Immature natural killer cell (primary cell): ENCODE data around the gene SIX3. TPM values are rescaled to one million over a fixed set of nuclear protein-coding genes. Genes with fewer than 3 reads are reported as not detected.

Experiments
- DNase-seq, 3 donors: peaks; one replicate each; pipeline ENCODE4 v3.0.0; 2022; ENCODE audit warnings: mixed read lengths in 1 of 3
- H3K27ac Mint-ChIP-seq, 6 donors: one replicate each; pipeline ENCODE4 v1.8.0; 2020; ENCODE audit warnings: mixed read lengths in 6 of 6, mild to moderate bottlenecking in 5 of 6, inconsistent platforms in 4 of 6, moderate library complexity in 3 of 6
- H3K27me3 Mint-ChIP-seq, 3 donors: one replicate each; pipeline ENCODE4 v1.8.0; 2020 to 2021; ENCODE audit warnings: low read depth in 3 of 3, mild to moderate bottlenecking in 3 of 3, mixed read lengths in 3 of 3, moderate library complexity in 3 of 3, inconsistent platforms in 1 of 3
- H3K36me3 Mint-ChIP-seq, 3 donors: one replicate each; pipeline ENCODE4 v1.8.0; 2020; ENCODE audit warnings: mixed read lengths in 3 of 3, inconsistent platforms in 2 of 3, mild to moderate bottlenecking in 2 of 3
- H3K4me1 Mint-ChIP-seq, 2 donors: one replicate each; pipeline ENCODE4 v1.8.0; 2020; ENCODE audit warnings: inconsistent platforms in 2 of 2, mild to moderate bottlenecking in 2 of 2, mixed read lengths in 2 of 2, moderate library complexity in 1 of 2
- H3K4me3 Mint-ChIP-seq, 5 donors: one replicate each; pipeline ENCODE4 v1.8.0; 2020; ENCODE audit warnings: mild to moderate bottlenecking in 5 of 5, mixed read lengths in 5 of 5, inconsistent platforms in 3 of 5, moderate library complexity in 3 of 5
- H3K9me3 Mint-ChIP-seq, 6 donors: one replicate each; pipeline ENCODE4 v1.8.0; 2020; ENCODE audit warnings: mild to moderate bottlenecking in 6 of 6, mixed read lengths in 6 of 6, inconsistent platforms in 4 of 6, moderate library complexity in 3 of 6
- polyA plus RNA-seq, 3 donors: library from polyadenylated mRNA; unstranded; fragments of 300-500 nt; fragmentation: Illumina TruSeq; gene quantifications; one replicate each; pipeline ENCODE4 v1.2.3, GENCODE V29; 2021

The SIX3 gene
- polyA plus RNA-seq, 3 donors from 2014 or later: not detected

GRCh38 chr2:44962176-44962695, 20.7 kb downstream of the SIX3 start:
- H3K4me3 Mint-ChIP-seq: no peak overlapping the region
- H3K36me3 Mint-ChIP-seq: no peaks in the 10 kb centered on the region
- no peaks in the 10 kb centered on the region for H3K4me1 Mint-ChIP-seq
- DNase-seq: no peak
- peaks cover 2 to 14% (median 10%) of the 10 kb centered on the region in 3 donors for H3K27me3 Mint-ChIP-seq
- no peaks in the 10 kb centered on the region for H3K9me3 Mint-ChIP-seq
- no peak overlapping the region for H3K27ac Mint-ChIP-seq

- Mint-ChIP-seq H3K4me3 (no peak overlapping the region), H3K27me3 (peaks cover 2 to 14% (median 14%) of the 10 kb centered on the region in 3 donors), H3K36me3 (no peaks in the 10 kb centered on the region), H3K9me3 (no peaks in the 10 kb centered on the region), H3K27ac (no peak overlapping the region), H3K4me1 (no peaks in the 10 kb centered on the region)
- no peak for DNase-seq
Measured at GRCh38 chr2:44964752-44965236, 23.3 kb downstream of the SIX3 start.

GRCh38 chr2:44965684-44966083, 24.2 kb downstream of the SIX3 start:
- peaks cover 2 to 15% (median 14%) of the 10 kb centered on the region in 3 donors for H3K27me3 Mint-ChIP-seq
- H3K4me1 Mint-ChIP-seq: no peaks in the 10 kb centered on the region

GRCh38 chr2:44967056-44967455, 25.6 kb downstream of the SIX3 start:
- no peaks in the 10 kb centered on the region for H3K4me1 Mint-ChIP-seq
- no peaks in the 10 kb centered on the region for H3K9me3 Mint-ChIP-seq
- DNase-seq: no peak
- H3K4me3 Mint-ChIP-seq: no peak overlapping the region
- no peak overlapping the region for H3K27ac Mint-ChIP-seq
- peaks cover 1 to 16% (median 15%) of the 10 kb centered on the region in 3 donors for H3K27me3 Mint-ChIP-seq
- no peaks in the 10 kb centered on the region for H3K36me3 Mint-ChIP-seq

More at GRCh38 chr2:44965684-44966083, 24.2 kb downstream of the SIX3 start:
- DNase-seq: no peak
- no peak overlapping the region for H3K27ac Mint-ChIP-seq
- no peak overlapping the region for H3K4me3 Mint-ChIP-seq
- no peaks in the 10 kb centered on the region for H3K36me3 Mint-ChIP-seq
- no peaks in the 10 kb centered on the region for H3K9me3 Mint-ChIP-seq

- H3K36me3 Mint-ChIP-seq: no peaks in the 10 kb centered on the region
- no peaks in the 10 kb centered on the region for H3K9me3 Mint-ChIP-seq
- no peak overlapping the region for H3K4me3 Mint-ChIP-seq
- no peak for DNase-seq
- no peak overlapping the region for H3K27ac Mint-ChIP-seq
- H3K27me3 Mint-ChIP-seq: peaks cover 5 to 14% (median 13%) of the 10 kb centered on the region in 3 donors
- no peaks in the 10 kb centered on the region for H3K4me1 Mint-ChIP-seq
Measured at GRCh38 chr2:44967727-44968432, 26.4 kb downstream of the SIX3 start.

GRCh38 chr2:44969936-44970335, 28.4 kb downstream of the SIX3 start:
- Mint-ChIP-seq H3K27ac (peak overlapping the region in 1 of 6 donors; percentile 35), H3K4me1 (no peaks in the 10 kb centered on the region), H3K36me3 (no peaks in the 10 kb centered on the region), H3K9me3 (no peaks in the 10 kb centered on the region), H3K27me3 (peaks cover 7 to 10% (median 9%) of the 10 kb centered on the region in 3 donors), H3K4me3 (no peak overlapping the region)
- no peak for DNase-seq

- Mint-ChIP-seq H3K36me3 (no peaks in the 10 kb centered on the region), H3K27me3 (peaks cover 5 to 7% (median 7%) of the 10 kb centered on the region in 3 donors), H3K4me3 (no peak overlapping the region), H3K27ac (no peak overlapping the region), H3K9me3 (no peaks in the 10 kb centered on the region), H3K4me1 (no peaks in the 10 kb centered on the region)
- DNase-seq: no peak
Measured at GRCh38 chr2:44970846-44971450, 29.4 kb downstream of the SIX3 start.

- H3K4me3 Mint-ChIP-seq: peak overlapping the region in 1 of 5 donors; percentile 15
Measured at GRCh38 chr2:44972771-44973535, 31.5 kb downstream of the SIX3 start.

GRCh38 chr2:44974064-44974715, 32.7 kb downstream of the SIX3 start:
- no peaks in the 10 kb centered on the region for H3K4me1 Mint-ChIP-seq
- no peak overlapping the region for H3K4me3 Mint-ChIP-seq
- peaks cover 5 to 14% (median 13%) of the 10 kb centered on the region in 3 donors for H3K27me3 Mint-ChIP-seq
- H3K9me3 Mint-ChIP-seq: no peaks in the 10 kb centered on the region
- no peaks in the 10 kb centered on the region for H3K36me3 Mint-ChIP-seq
- H3K27ac Mint-ChIP-seq: no peak overlapping the region
- DNase-seq: no peak

More at GRCh38 chr2:44972771-44973535, 31.5 kb downstream of the SIX3 start:
- DNase-seq: no peak
- Mint-ChIP-seq H3K27ac (no peak overlapping the region), H3K4me1 (no peaks in the 10 kb centered on the region), H3K36me3 (no peaks in the 10 kb centered on the region), H3K27me3 (peaks cover 5 to 14% (median 11%) of the 10 kb centered on the region in 3 donors), H3K9me3 (no peaks in the 10 kb centered on the region)

GRCh38 chr2:44975571-44976450, 34.3 kb downstream of the SIX3 start:
- Mint-ChIP-seq H3K27ac (no peak overlapping the region), H3K4me3 (no peak overlapping the region), H3K36me3 (no peaks in the 10 kb centered on the region), H3K4me1 (no peaks in the 10 kb centered on the region), H3K9me3 (no peaks in the 10 kb centered on the region), H3K27me3 (peaks cover 3 to 14% (median 11%) of the 10 kb centered on the region in 3 donors)
- DNase-seq: no peak

- peaks cover 0 to 4% of the 10 kb centered on the region in 2 donors for H3K4me1 Mint-ChIP-seq
- H3K27ac Mint-ChIP-seq: no peak overlapping the region
- H3K27me3 Mint-ChIP-seq: peaks cover 9 to 10% (median 9%) of the 10 kb centered on the region in 3 donors
Measured at GRCh38 chr2:44979581-44979980, 38.1 kb downstream of the SIX3 start.

GRCh38 chr2:44980751-44981713, 39.5 kb downstream of the SIX3 start:
- Mint-ChIP-seq H3K27me3 (peaks cover 9 to 10% (median 9%) of the 10 kb centered on the region in 3 donors), H3K36me3 (no peaks in the 10 kb centered on the region), H3K27ac (no peak overlapping the region), H3K9me3 (no peaks in the 10 kb centered on the region), H3K4me1 (peaks cover 0 to 4% of the 10 kb centered on the region in 2 donors), H3K4me3 (no peak overlapping the region)
- DNase-seq: no peak

More at GRCh38 chr2:44979581-44979980, 38.1 kb downstream of the SIX3 start:
- H3K9me3 Mint-ChIP-seq: no peaks in the 10 kb centered on the region
- H3K4me3 Mint-ChIP-seq: no peak overlapping the region
- no peak for DNase-seq
- H3K36me3 Mint-ChIP-seq: no peaks in the 10 kb centered on the region
